HepG2 (cell line): ENCODE data around the gene MAPRE3. TPM values are rescaled to one million over a fixed set of nuclear protein-coding genes. Genes with fewer than 3 reads are reported as not detected.
A peak's percentile ranks its signal among the peaks of the same experiment; 100 is the strongest.

ENCODE experiments used
- BHLHE40 ChIP-seq: IDR thresholded peaks from 2 replicates; pipeline ENCODE4 v1.6.1; 2011; ENCODE audit warnings: low read length, improper control_type of control experiment
- LCORL ChIP-seq, 2 experiments: fragments of 450-650 bp in 1 of 2; sonication (generic) in 1 of 2; formaldehyde crosslinking in 1 of 2; IDR thresholded peaks; 2 replicates each; pipeline versions ENCODE4 v1.5.0 to v1.6.1; 2017 to 2020; ENCODE audit warnings: antibody characterized with exemption in 1 of 2, missing genetic modification reagents in 1 of 2
- MAFK ChIP-seq, 2 experiments: IDR thresholded peaks in 1 of 2; conservative IDR thresholded peaks in 1 of 2; 2 replicates each; pipeline ENCODE4 v1.6.1; 2011; ENCODE audit warnings: improper control_type of control experiment in 2 of 2, low read length in 2 of 2
- MIXL1 ChIP-seq: IDR thresholded peaks from 2 replicates; pipeline ENCODE4 v1.6.1; 2016
- NAIF1 ChIP-seq: sonication (generic); formaldehyde crosslinking; IDR thresholded peaks from 2 replicates; pipeline ENCODE4 v1.5.0; 2020; ENCODE audit warnings: mild to moderate bottlenecking, missing genetic modification reagents, borderline replicate concordance
- PRMT3 ChIP-seq: sonication (generic); formaldehyde crosslinking; IDR thresholded peaks from 2 replicates; pipeline ENCODE4 v1.8.1; 2022; ENCODE audit warnings: low read depth, mild to moderate bottlenecking, moderate library complexity, missing genetic modification reagents, borderline replicate concordance
- SP2 ChIP-seq: sonication (generic); formaldehyde crosslinking; IDR thresholded peaks from 2 replicates; pipeline ENCODE4 v1.5.1; 2020; ENCODE audit warnings: mild to moderate bottlenecking, missing genetic modification reagents
- TEAD3 ChIP-seq: optimal IDR thresholded peaks from 2 replicates; pipeline ENCODE3; 2016; ENCODE audit warnings: borderline replicate concordance
- YEATS4 ChIP-seq: sonication (generic); formaldehyde crosslinking; IDR thresholded peaks from 2 replicates; pipeline ENCODE4 v1.4.0; 2020; ENCODE audit warnings: missing genetic modification reagents, borderline replicate concordance
- ZMAT3 ChIP-seq: sonication (generic); formaldehyde crosslinking; conservative IDR thresholded peaks from 2 replicates; pipeline ENCODE4 v1.7.0; 2021; ENCODE audit warnings: missing genetic modification reagents
- ZNF160 ChIP-seq: sonication (generic); formaldehyde crosslinking; IDR thresholded peaks from 2 replicates; pipeline ENCODE4 v1.8.0; 2022; ENCODE audit warnings: mild to moderate bottlenecking, inconsistent platforms, missing genetic modification reagents
- ZNF331 ChIP-seq: sonication (generic); formaldehyde crosslinking; IDR thresholded peaks from 2 replicates; pipeline ENCODE4 v1.4.0; 2020; ENCODE audit warnings: missing genetic modification reagents
- ZNF672 ChIP-seq: sonication (generic); formaldehyde crosslinking; IDR thresholded peaks from 2 replicates; pipeline ENCODE4 v1.8.1; 2022; ENCODE audit warnings: missing genetic modification reagents
- ZNF724P ChIP-seq: sonication (generic); formaldehyde crosslinking; IDR thresholded peaks from 2 replicates; pipeline ENCODE4 v1.8.0; 2022; ENCODE audit warnings: missing genetic modification reagents, borderline replicate concordance
- ZNF768 ChIP-seq: sonication (generic); formaldehyde crosslinking; IDR thresholded peaks from 2 replicates; pipeline ENCODE4 v1.4.0; 2020; ENCODE audit warnings: missing genetic modification reagents
- polyA plus RNA-seq, 8 experiments: library from polyadenylated mRNA; depleted of rRNA in 3 of 8; stranded (reverse) in 7 of 8; unstranded in 1 of 8; fragments of >200 nt; fragmentation: Illumina TruSeq in 4 of 8; extraction: Trizol in 4 of 8; gene quantifications; 2 replicates each; pipeline versions ENCODE4 v1.2.1 to v1.2.3, GENCODE V29; 2011 to 2016; ENCODE audit warnings: low read depth in 4 of 8, missing spikeins in 1 of 8, mixed read lengths in 1 of 8; ENCODE audit not compliant: insufficient read depth in 1 of 8
- total RNA-seq, 5 experiments: library from RNA; depleted of rRNA; stranded (reverse); fragments of >200 nt; fragmentation: Illumina TruSeq; extraction: Trizol; gene quantifications; 2 replicates each; pipeline ENCODE4 v1.2.3, GENCODE V29; 2016; ENCODE audit warnings: low read depth in 1 of 5
- TF ChIP-seq, protein P1 (sequence below): sonication (generic); formaldehyde crosslinking; IDR thresholded peaks from 2 replicates; pipeline ENCODE4 v1.8.1; 2023; ENCODE audit warnings: missing genetic modification reagents, inconsistent platforms, borderline replicate concordance
- TF ChIP-seq, protein P2 (sequence below): sonication (generic); formaldehyde crosslinking; IDR thresholded peaks from 2 replicates; pipeline ENCODE4 v1.5.0; 2020; ENCODE audit warnings: missing genetic modification reagents
- TF ChIP-seq, protein P3 (sequence below): sonication (generic); IDR thresholded peaks from 2 replicates; pipeline ENCODE4 v1.6.1; 2016; ENCODE audit warnings: low read depth, borderline replicate concordance
- TF ChIP-seq, protein P4 (sequence below): sonication (generic); formaldehyde crosslinking; IDR thresholded peaks from 2 replicates; pipeline ENCODE4 v1.5.0; 2020; ENCODE audit warnings: missing genetic modification reagents
- TF ChIP-seq, protein P5 (sequence below): sonication (generic); formaldehyde crosslinking; IDR thresholded peaks from 2 replicates; pipeline ENCODE4 v1.5.0; 2020; ENCODE audit warnings: mild to moderate bottlenecking, missing genetic modification reagents

Gene MAPRE3
- total and polyA plus RNA-seq, 2 of the 13 experiments (the other 11 are each of a cell fraction or from before 2014, with no cell fraction given) = 0.31 to 0.91 TPM

DNA sequence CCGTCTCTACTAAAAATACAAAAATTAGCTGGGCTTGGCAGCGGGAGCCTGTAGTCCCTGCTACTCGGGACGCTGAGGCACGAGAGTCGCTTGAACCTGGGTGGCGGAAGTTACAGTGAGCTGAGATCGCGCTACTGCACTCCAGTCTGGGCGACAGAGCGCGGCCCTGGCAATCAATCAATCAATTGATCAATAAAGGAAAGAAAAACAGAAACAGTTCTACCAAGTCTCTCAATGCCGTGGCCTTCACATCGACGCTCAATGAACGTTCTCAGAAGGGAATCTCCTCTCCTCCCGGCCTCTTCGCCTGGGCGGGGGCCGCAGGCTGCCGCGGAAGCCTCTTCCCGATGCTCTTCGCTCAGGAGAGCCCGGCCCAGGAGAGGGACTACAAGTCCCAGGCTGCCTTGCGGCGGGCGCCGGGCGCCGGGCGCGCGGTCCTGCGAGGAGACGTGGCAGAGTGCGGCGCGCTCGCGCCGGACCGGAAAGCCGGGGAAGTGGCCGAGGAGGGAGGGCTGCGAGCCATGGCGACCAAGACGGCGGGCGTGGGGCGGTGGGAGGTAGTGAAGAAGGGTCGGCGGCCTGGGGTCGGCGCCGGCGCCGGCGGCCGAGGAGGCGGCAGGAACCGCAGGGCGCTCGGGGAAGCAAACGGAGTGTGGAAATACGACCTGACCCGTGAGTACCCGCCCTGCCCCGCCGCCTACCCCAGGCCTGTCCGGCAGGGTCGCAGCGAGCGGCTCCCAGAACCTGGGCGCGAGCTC, 62.2 kb downstream of the MAPRE3 start, which contains the start of gene TMEM214 (continued):
- TF ChIP-seq, protein P1, sequence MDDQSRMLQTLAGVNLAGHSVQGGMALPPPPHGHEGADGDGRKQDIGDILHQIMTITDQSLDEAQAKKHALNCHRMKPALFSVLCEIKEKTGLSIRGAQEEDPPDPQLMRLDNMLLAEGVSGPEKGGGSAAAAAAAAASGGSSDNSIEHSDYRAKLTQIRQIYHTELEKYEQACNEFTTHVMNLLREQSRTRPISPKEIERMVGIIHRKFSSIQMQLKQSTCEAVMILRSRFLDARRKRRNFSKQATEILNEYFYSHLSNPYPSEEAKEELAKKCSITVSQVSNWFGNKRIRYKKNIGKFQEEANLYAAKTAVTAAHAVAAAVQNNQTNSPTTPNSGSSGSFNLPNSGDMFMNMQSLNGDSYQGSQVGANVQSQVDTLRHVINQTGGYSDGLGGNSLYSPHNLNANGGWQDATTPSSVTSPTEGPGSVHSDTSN (CRISPR knock-in tag) = no peak
- TF ChIP-seq PRMT3 (CRISPR knock-in tag) (no peak), ZNF331 (CRISPR knock-in tag) (peak; percentile 69; the same call in 1 of the 2 replicates), TEAD3 (peak; percentile 30), BHLHE40 (no peak; the same call in 1 of the 2 replicates), ZNF672 (no peak), NAIF1 (0 out of 2 replicates have a peak, but pooled peaks have one; percentile 12), LCORL (IDR thresholded peaks at IDR 0.05) (no peak), LCORL (CRISPR knock-in tag; IDR thresholded peaks at IDR 0.05) (0 out of 2 replicates have a peak, but pooled peaks have one; percentile 15), ZNF724P (CRISPR knock-in tag) (peak; percentile 68; the same call in 1 of the 2 replicates), SP2 (CRISPR knock-in tag) (peak; percentile 49; the same call in 1 of the 2 replicates), ZNF768 (CRISPR knock-in tag) (peak; percentile 66), YEATS4 (peak; percentile 100), ZMAT3 (CRISPR knock-in tag) (no peak; the same call in 1 of the 2 replicates), MIXL1 (0 out of 2 replicates have a peak, but pooled peaks have one; percentile 12), ZNF160 (peak; percentile 90; the same call in 1 of the 2 replicates), MAFK (conservative IDR thresholded peaks at IDR 0.05 in 1 of 2, IDR thresholded peaks at IDR 0.05 in 1 of 2; ENCODE audit: low read length in 2 of 2) (no peak)
- TF ChIP-seq, protein P2, sequence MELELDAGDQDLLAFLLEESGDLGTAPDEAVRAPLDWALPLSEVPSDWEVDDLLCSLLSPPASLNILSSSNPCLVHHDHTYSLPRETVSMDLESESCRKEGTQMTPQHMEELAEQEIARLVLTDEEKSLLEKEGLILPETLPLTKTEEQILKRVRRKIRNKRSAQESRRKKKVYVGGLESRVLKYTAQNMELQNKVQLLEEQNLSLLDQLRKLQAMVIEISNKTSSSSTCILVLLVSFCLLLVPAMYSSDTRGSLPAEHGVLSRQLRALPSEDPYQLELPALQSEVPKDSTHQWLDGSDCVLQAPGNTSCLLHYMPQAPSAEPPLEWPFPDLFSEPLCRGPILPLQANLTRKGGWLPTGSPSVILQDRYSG = no peak
- TF ChIP-seq, protein P3, sequence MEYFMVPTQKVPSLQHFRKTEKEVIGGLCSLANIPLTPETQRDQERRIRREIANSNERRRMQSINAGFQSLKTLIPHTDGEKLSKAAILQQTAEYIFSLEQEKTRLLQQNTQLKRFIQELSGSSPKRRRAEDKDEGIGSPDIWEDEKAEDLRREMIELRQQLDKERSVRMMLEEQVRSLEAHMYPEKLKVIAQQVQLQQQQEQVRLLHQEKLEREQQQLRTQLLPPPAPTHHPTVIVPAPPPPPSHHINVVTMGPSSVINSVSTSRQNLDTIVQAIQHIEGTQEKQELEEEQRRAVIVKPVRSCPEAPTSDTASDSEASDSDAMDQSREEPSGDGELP = 0 out of 2 replicates have a peak, but pooled peaks have one; percentile 5
- TF ChIP-seq, protein P4, sequence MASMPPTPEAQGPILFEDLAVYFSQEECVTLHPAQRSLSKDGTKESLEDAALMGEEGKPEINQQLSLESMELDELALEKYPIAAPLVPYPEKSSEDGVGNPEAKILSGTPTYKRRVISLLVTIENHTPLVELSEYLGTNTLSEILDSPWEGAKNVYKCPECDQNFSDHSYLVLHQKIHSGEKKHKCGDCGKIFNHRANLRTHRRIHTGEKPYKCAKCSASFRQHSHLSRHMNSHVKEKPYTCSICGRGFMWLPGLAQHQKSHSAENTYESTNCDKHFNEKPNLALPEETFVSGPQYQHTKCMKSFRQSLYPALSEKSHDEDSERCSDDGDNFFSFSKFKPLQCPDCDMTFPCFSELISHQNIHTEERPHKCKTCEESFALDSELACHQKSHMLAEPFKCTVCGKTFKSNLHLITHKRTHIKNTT (CRISPR knock-in tag) = no peak
- TF ChIP-seq, protein P5, sequence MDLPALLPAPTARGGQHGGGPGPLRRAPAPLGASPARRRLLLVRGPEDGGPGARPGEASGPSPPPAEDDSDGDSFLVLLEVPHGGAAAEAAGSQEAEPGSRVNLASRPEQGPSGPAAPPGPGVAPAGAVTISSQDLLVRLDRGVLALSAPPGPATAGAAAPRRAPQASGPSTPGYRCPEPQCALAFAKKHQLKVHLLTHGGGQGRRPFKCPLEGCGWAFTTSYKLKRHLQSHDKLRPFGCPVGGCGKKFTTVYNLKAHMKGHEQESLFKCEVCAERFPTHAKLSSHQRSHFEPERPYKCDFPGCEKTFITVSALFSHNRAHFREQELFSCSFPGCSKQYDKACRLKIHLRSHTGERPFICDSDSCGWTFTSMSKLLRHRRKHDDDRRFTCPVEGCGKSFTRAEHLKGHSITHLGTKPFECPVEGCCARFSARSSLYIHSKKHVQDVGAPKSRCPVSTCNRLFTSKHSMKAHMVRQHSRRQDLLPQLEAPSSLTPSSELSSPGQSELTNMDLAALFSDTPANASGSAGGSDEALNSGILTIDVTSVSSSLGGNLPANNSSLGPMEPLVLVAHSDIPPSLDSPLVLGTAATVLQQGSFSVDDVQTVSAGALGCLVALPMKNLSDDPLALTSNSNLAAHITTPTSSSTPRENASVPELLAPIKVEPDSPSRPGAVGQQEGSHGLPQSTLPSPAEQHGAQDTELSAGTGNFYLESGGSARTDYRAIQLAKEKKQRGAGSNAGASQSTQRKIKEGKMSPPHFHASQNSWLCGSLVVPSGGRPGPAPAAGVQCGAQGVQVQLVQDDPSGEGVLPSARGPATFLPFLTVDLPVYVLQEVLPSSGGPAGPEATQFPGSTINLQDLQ (CRISPR knock-in tag) = peak; percentile 55; the same call in 1 of the 2 replicates
